Stimulated activated naive B cell treated with anti-CD40 and anti-IgM and Interleukin-4, amounts not matched to agents 10 μg/mL and 1 μg/mL and 100 μg/mL, for 72 hours (primary cell): ENCODE data around the gene HIC2.
"Not testable (repeated sequence)": the region's sequence is repeated elsewhere in the genome, so short reads cannot be mapped to it uniquely, and the experiment has no call there.

Source experiments
- ATAC-seq, 2 donors: fragments of 150-1000 bp; cut with Tn5 transposase; replicated peaks; 2 replicates each; pipeline ENCODE4 v1.10.0; 2021; ENCODE audit warnings: moderate library complexity in 1 of 2
- DNase-seq: peaks from one replicate; pipeline ENCODE4 v3.0.0; 2021
- H3K27ac Mint-ChIP-seq: one replicate; pipeline ENCODE4 v1.8.0; 2022; ENCODE audit warnings: mild to moderate bottlenecking, mixed read lengths
- H3K27me3 Mint-ChIP-seq, 2 donors: one replicate each; pipeline ENCODE4 v1.8.0; 2022; ENCODE audit warnings: mixed read lengths in 2 of 2
- H3K36me3 Mint-ChIP-seq, 2 donors: one replicate each; pipeline ENCODE4 v1.8.0; 2022; ENCODE audit warnings: mixed read lengths in 2 of 2, mild to moderate bottlenecking in 1 of 2
- H3K4me1 Mint-ChIP-seq, 2 donors: one replicate each; pipeline ENCODE4 v1.8.0; 2022; ENCODE audit warnings: mixed read lengths in 2 of 2, mild to moderate bottlenecking in 1 of 2
- H3K4me3 Mint-ChIP-seq, 2 donors: one replicate each; pipeline ENCODE4 v1.8.0; 2022; ENCODE audit warnings: mild to moderate bottlenecking in 2 of 2, mixed read lengths in 2 of 2, moderate library complexity in 1 of 2
- H3K9me3 Mint-ChIP-seq, 2 donors: one replicate each; pipeline ENCODE4 v1.8.0; 2022; ENCODE audit warnings: mixed read lengths in 2 of 2, mild to moderate bottlenecking in 1 of 2

The HIC2 gene

DNA sequence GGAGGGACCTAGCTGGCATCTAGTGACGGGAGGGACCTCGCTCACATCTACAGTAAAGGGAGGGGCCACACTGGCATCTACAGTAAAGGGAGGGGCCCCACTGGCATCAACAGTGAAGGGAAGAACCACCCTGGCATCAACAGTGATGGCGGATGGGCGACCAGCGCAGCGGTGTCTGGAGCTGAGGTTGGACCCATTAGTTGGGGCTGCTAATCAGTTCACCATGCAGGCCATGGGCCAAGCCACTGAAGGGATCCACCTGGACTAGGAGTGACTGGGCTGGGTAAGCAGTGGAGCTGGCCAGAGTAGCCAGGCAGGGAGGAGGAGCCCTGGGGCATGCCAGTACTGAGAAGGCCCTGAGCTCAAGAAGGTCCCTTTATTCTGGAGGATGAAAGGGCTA is 73.4 kb downstream of the HIC2 start:
- not testable (repeated sequence) for H3K4me3 Mint-ChIP-seq, H3K36me3 Mint-ChIP-seq, DNase-seq, H3K27ac Mint-ChIP-seq, ATAC-seq, H3K4me1 Mint-ChIP-seq, H3K9me3 Mint-ChIP-seq, H3K27me3 Mint-ChIP-seq

DNA sequence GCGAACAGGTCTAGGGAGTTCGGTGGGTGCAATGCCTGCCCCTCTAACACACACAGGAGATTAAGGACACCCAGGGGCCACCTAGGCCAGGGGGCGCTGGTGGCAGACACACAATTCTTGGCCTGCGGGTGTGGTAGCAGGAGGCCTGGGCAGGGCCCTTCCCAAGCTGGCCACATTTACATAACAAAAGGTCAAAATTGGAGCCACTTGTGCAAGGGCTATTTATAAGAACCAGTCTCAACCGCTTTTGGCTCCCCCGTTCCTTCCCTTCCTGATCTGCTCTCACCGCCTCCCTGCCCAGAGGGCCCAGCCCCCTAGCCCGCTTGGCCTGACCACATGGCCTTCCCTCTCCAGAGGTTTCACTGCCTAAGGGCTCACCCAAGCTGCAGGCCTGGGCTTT is 75.1 kb downstream of the HIC2 start:
- not testable (repeated sequence) for H3K9me3 Mint-ChIP-seq, H3K4me1 Mint-ChIP-seq, H3K36me3 Mint-ChIP-seq, H3K27me3 Mint-ChIP-seq, H3K27ac Mint-ChIP-seq, DNase-seq, H3K4me3 Mint-ChIP-seq
- peak; percentile 33 to 59 for ATAC-seq

DNA sequence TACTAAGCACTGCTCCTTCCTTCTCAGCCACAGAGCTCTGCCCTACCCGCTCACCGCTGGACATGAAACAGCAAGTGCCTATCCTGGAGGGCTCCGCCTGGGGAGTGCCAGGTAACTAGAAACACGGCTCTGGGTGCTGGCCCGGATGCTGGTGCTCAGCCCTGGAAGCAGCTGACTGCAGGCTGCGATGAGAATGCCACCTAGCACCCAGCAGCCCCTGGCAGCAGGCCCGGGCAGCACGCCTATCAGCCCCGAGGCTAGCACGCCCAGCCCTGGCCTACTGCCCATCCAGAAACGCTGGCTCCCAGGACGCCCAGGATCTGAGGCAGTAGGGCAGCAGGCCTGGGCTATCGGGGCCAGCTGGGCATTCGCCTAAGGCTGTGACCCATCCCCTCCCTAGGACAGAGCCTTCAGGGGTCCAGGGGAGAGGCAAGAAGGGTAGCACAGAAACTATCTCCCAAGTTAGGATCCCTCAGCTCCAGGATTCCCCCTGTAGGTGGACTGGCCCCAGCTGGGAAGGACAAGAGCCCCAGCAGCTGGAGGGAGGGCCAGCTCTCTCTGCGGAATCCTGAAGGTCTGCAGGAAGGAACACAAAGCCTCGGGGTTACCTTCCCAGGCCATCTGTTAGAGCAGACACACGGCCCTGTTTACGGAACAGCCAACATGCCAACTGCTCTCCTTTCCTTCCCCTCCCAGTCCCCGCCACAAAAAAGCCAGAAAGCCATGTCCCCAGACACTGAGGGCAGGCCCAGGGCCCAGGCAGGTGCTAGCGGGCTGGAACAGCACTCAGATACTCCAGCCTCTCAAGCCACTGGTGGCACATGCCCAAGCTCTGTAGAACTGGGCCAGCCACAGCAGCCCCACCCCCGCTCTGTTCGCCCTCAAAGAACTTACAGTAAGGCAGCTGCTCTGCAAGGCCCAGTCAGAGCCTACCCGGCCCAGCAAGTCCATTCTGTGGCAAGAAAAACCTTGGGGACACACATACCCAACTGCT is 76.9 kb downstream of the HIC2 start:
- not testable (repeated sequence) for H3K27ac Mint-ChIP-seq, H3K4me1 Mint-ChIP-seq, DNase-seq, H3K9me3 Mint-ChIP-seq, H3K36me3 Mint-ChIP-seq, H3K4me3 Mint-ChIP-seq, H3K27me3 Mint-ChIP-seq
- peak; percentile 22 to 36 for ATAC-seq

GRCh38 chr22:21497984-21498383 is 80.8 kb downstream of the HIC2 start:
- not testable (repeated sequence) for H3K4me3 Mint-ChIP-seq

GRCh38 chr22:21498489-21498888 is 81.3 kb downstream of the HIC2 start:
- H3K4me1 Mint-ChIP-seq, DNase-seq, ATAC-seq, H3K4me3 Mint-ChIP-seq, H3K27ac Mint-ChIP-seq, H3K27me3 Mint-ChIP-seq, H3K9me3 Mint-ChIP-seq, H3K36me3 Mint-ChIP-seq: not testable (repeated sequence)

More at GRCh38 chr22:21497984-21498383, 80.8 kb downstream of the HIC2 start:
- not testable (repeated sequence) for H3K27me3 Mint-ChIP-seq, DNase-seq, H3K9me3 Mint-ChIP-seq, H3K4me1 Mint-ChIP-seq, ATAC-seq, H3K36me3 Mint-ChIP-seq, H3K27ac Mint-ChIP-seq

- not testable (repeated sequence) for H3K27me3 Mint-ChIP-seq, H3K4me1 Mint-ChIP-seq, DNase-seq, H3K36me3 Mint-ChIP-seq, H3K9me3 Mint-ChIP-seq, H3K4me3 Mint-ChIP-seq, H3K27ac Mint-ChIP-seq
- ATAC-seq = peak; percentile 71 to 72
Observed at GRCh38 chr22:21499623-21500506, 82.7 kb downstream of the HIC2 start.
